Breast epithelium (tissue), 3 donors: Measurements from ENCODE around the gene TCHP.

ENCODE experiments used
- POLR2A ChIP-seq: fragments of 450-650 bp; IDR thresholded peaks from one replicate; pipeline ENCODE4 v1.6.1; 2016; ENCODE audit warnings: antibody characterized with exemption, mild to moderate bottlenecking, moderate library complexity
- POLR2AphosphoS5 ChIP-seq, 3 donors: sonication (generic); formaldehyde crosslinking; IDR thresholded peaks; one replicate each; pipeline ENCODE4 v1.6.1; 2017; ENCODE audit warnings: antibody characterized with exemption in 3 of 3
- TF ChIP-seq, protein P1 (sequence below), 3 donors: fragments of 450-650 bp; IDR thresholded peaks; one replicate each; pipeline ENCODE4 v1.5.1; 2016 to 2017; ENCODE audit warnings: antibody characterized with exemption in 3 of 3, mild to moderate bottlenecking in 3 of 3, moderate library complexity in 3 of 3

GRCh38 chr12:109897029-109897428, 3.0 kb upstream of the TCHP start:
- TF ChIP-seq, protein P1, sequence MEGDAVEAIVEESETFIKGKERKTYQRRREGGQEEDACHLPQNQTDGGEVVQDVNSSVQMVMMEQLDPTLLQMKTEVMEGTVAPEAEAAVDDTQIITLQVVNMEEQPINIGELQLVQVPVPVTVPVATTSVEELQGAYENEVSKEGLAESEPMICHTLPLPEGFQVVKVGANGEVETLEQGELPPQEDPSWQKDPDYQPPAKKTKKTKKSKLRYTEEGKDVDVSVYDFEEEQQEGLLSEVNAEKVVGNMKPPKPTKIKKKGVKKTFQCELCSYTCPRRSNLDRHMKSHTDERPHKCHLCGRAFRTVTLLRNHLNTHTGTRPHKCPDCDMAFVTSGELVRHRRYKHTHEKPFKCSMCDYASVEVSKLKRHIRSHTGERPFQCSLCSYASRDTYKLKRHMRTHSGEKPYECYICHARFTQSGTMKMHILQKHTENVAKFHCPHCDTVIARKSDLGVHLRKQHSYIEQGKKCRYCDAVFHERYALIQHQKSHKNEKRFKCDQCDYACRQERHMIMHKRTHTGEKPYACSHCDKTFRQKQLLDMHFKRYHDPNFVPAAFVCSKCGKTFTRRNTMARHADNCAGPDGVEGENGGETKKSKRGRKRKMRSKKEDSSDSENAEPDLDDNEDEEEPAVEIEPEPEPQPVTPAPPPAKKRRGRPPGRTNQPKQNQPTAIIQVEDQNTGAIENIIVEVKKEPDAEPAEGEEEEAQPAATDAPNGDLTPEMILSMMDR (IDR thresholded peaks at IDR 0.05): no peak
- TF ChIP-seq POLR2AphosphoS5 (IDR thresholded peaks at IDR 0.05) (no peak), POLR2A (no peak)
